CD14-positive monocyte (primary cell): ENCODE data around the gene ASCC3. TPM values are rescaled to one million over a fixed set of nuclear protein-coding genes. Genes with fewer than 3 reads are reported as not detected.

Experiments used
- DNase-seq, 3 donors: peaks; one replicate each; pipeline ENCODE4 v3.0.0-alpha.2; 2011 to 2022
- H2AFZ ChIP-seq: 2 replicates; pipeline ENCODE4 v1.6.0; 2012; ENCODE audit warnings: mild to moderate bottlenecking, low read depth, low read length, inconsistent platforms; ENCODE audit not compliant: insufficient read depth, poor library complexity, severe bottlenecking
- H3K27ac ChIP-seq, 2 donors: 1 replicate in 1 of 2; 2 replicates in 1 of 2; pipeline ENCODE4 v1.5.1; 2012 to 2013; ENCODE audit warnings: low read length in 2 of 2, control low read depth in 1 of 2, inconsistent platforms in 1 of 2, low read depth in 1 of 2, mild to moderate bottlenecking in 1 of 2
- H3K27me3 ChIP-seq, 2 donors: one replicate each; pipeline versions ENCODE4 v1.6.0 to v1.6.1; 2011 to 2013; ENCODE audit warnings: low read length in 2 of 2; ENCODE audit not compliant: control insufficient read depth in 2 of 2, insufficient read depth in 2 of 2
- H3K36me3 ChIP-seq, 2 donors: replicated peaks in 1 of 2; 1 replicate in 1 of 2; 2 replicates in 1 of 2; pipeline versions ENCODE4 v1.5.1 to v1.6.1; 2012 to 2013; ENCODE audit warnings: low read length in 2 of 2, control low read depth in 1 of 2, inconsistent platforms in 1 of 2, mild to moderate bottlenecking in 1 of 2; ENCODE audit not compliant: insufficient read depth in 2 of 2, control insufficient read depth in 1 of 2
- H3K4me1 ChIP-seq, 2 donors: 1 replicate in 1 of 2; 2 replicates in 1 of 2; pipeline versions ENCODE4 v1.5.1 to v1.6.1; 2012 to 2013; ENCODE audit warnings: low read length in 2 of 2, control low read depth in 1 of 2, inconsistent platforms in 1 of 2, mild to moderate bottlenecking in 1 of 2, moderate library complexity in 1 of 2; ENCODE audit not compliant: insufficient read depth in 2 of 2, control insufficient read depth in 1 of 2
- H3K4me2 ChIP-seq: replicated peaks from 2 replicates; pipeline ENCODE3; 2012; ENCODE audit warnings: low read length, moderate library complexity, mild to moderate bottlenecking; ENCODE audit not compliant: poor library complexity, severe bottlenecking; ENCODE audit errors: extremely low read depth
- H3K4me3 ChIP-seq, 3 experiments: fragments of 200-600 bp in 1 of 3; sonication (generic) in 1 of 3; replicated peaks in 1 of 3; 1 replicate in 2 of 3; 2 replicates in 1 of 3; pipeline ENCODE4 v1.5.1; 2011 to 2013; ENCODE audit warnings: low read length in 3 of 3, mild to moderate bottlenecking in 3 of 3, control low read depth in 2 of 3, low read depth in 2 of 3, inconsistent platforms in 1 of 3, moderate library complexity in 1 of 3
- H3K79me2 ChIP-seq: 2 replicates; pipeline ENCODE4 v1.6.0; 2012; ENCODE audit warnings: mild to moderate bottlenecking, control low read depth, inconsistent platforms, low read length, moderate library complexity; ENCODE audit not compliant: insufficient read depth
- H3K9ac ChIP-seq: 2 replicates; pipeline ENCODE4 v1.6.0; 2017; ENCODE audit warnings: low read length, mild to moderate bottlenecking; ENCODE audit not compliant: insufficient read depth, poor library complexity, severe bottlenecking
- H3K9me3 ChIP-seq, 2 donors: replicated peaks in 1 of 2; 1 replicate in 1 of 2; 2 replicates in 1 of 2; pipeline versions ENCODE4 v1.5.1 to v1.6.1; 2012 to 2013; ENCODE audit warnings: low read length in 2 of 2, control low read depth in 1 of 2; ENCODE audit not compliant: control insufficient read depth in 1 of 2, insufficient read depth in 1 of 2
- H4K20me1 ChIP-seq: 2 replicates; pipeline ENCODE4 v1.6.0; 2012; ENCODE audit warnings: mild to moderate bottlenecking, low read length, control low read depth, moderate library complexity; ENCODE audit not compliant: insufficient read depth
- H3K27ac Mint-ChIP-seq, 7 donors: one replicate each; pipeline ENCODE4 v1.8.0; 2020; ENCODE audit warnings: mild to moderate bottlenecking in 7 of 7, mixed read lengths in 7 of 7, moderate library complexity in 6 of 7, inconsistent platforms in 2 of 7
- H3K27me3 Mint-ChIP-seq, 3 donors: one replicate each; pipeline ENCODE4 v1.8.0; 2021 to 2022; ENCODE audit warnings: low read depth in 3 of 3, mild to moderate bottlenecking in 3 of 3, mixed read lengths in 3 of 3, moderate library complexity in 3 of 3, inconsistent platforms in 1 of 3
- H3K36me3 Mint-ChIP-seq, 2 donors: one replicate each; pipeline ENCODE4 v1.8.0; 2020; ENCODE audit warnings: mixed read lengths in 2 of 2, inconsistent platforms in 1 of 2, mild to moderate bottlenecking in 1 of 2
- H3K4me1 Mint-ChIP-seq: one replicate; pipeline ENCODE4 v1.8.0; 2020; ENCODE audit warnings: mild to moderate bottlenecking, mixed read lengths
- H3K4me3 Mint-ChIP-seq, 2 donors: one replicate each; pipeline ENCODE4 v1.8.0; 2020; ENCODE audit warnings: mild to moderate bottlenecking in 2 of 2, mixed read lengths in 2 of 2, moderate library complexity in 1 of 2
- H3K9me3 Mint-ChIP-seq, 7 donors: one replicate each; pipeline ENCODE4 v1.8.0; 2020 to 2022; ENCODE audit warnings: mixed read lengths in 7 of 7, mild to moderate bottlenecking in 6 of 7, moderate library complexity in 6 of 7, inconsistent platforms in 2 of 7
- CTCF ChIP-seq: fragments of 200-600 bp; IDR thresholded peaks from one replicate; pipeline ENCODE4 v1.8.0; 2022; ENCODE audit warnings: antibody characterized with exemption, mild to moderate bottlenecking
- WGBS: methylation state at CpG from one replicate; pipeline ENCODE4 v1.1.5; 2013; ENCODE audit warnings: missing lambda C conversion rate; ENCODE audit not compliant: insufficient coverage; 5-methylcytosine and 5-hydroxymethylcytosine counted together
- intact Hi-C, 2 donors: fragments of 100-400 bp; cut with micrococcal nuclease; formaldehyde crosslinking; loops; one replicate each; pipeline versions ENCODE4 v1.15.0 to v1.15.1; 2023
- polyA plus RNA-seq, 3 donors: library from polyadenylated mRNA; depleted of rRNA in 1 of 3; unstranded in 2 of 3; stranded (reverse) in 1 of 3; fragments of 300-500 nt in 2 of 3; fragments of >200 nt in 1 of 3; fragmentation: Illumina TruSeq in 2 of 3; gene quantifications; 1 replicate in 2 of 3; 2 replicates in 1 of 3; pipeline ENCODE4 v1.2.3, GENCODE V29; 2012 to 2021

The ASCC3 gene
- polyA plus RNA-seq, 3 donors, result 6.4 to 12.9 (median 10.6) TPM

- TF ChIP-seq CTCF, result no peak
- no CpG with 5 or more reads among the region's 2 CpGs for WGBS
- no peaks in the 10 kb centered on the region for H3K27me3 ChIP-seq
- no peak overlapping the region for H3K4me3 Mint-ChIP-seq
- no peak overlapping the region for H2AFZ ChIP-seq
- H3K9me3 Mint-ChIP-seq, result peaks cover 0 to 4% (median 0%) of the 10 kb centered on the region in 7 donors
- intact Hi-C loops, result no loop called here
- H3K27ac ChIP-seq, result no peak overlapping the region
- H3K9me3 ChIP-seq, result no peaks in the 10 kb centered on the region
- no peaks in the 10 kb centered on the region for H3K4me1 Mint-ChIP-seq
- H4K20me1 ChIP-seq, result no peaks in the 10 kb centered on the region
- peaks cover 0 to 4% of the 10 kb centered on the region in 2 donors for H3K36me3 ChIP-seq
- no peak overlapping the region for H3K4me3 ChIP-seq
- no peak overlapping the region for H3K27ac Mint-ChIP-seq
- no peaks in the 10 kb centered on the region for H3K79me2 ChIP-seq
- peaks cover 4 to 11% of the 10 kb centered on the region in 2 donors for H3K36me3 Mint-ChIP-seq
- H3K27me3 Mint-ChIP-seq, result peaks cover 0 to 2% (median 0%) of the 10 kb centered on the region in 3 donors
- no peak overlapping the region for H3K4me2 ChIP-seq
- no peak overlapping the region for H3K9ac ChIP-seq
- no peaks in the 10 kb centered on the region for H3K4me1 ChIP-seq
- no peak for DNase-seq
Observed at GRCh38 chr6:100673641-100674040, 207.5 kb downstream of the ASCC3 start.

- no peak overlapping the region for H2AFZ ChIP-seq
Observed at GRCh38 chr6:100671740-100672139, 209.4 kb downstream of the ASCC3 start.

More at GRCh38 chr6:100671740-100672139, 209.4 kb downstream of the ASCC3 start:
- intact Hi-C loops, result no loop called here
- no peak overlapping the region for H3K27ac ChIP-seq
- Mint-ChIP-seq H3K27ac (no peak overlapping the region), H3K9me3 (peaks cover 0 to 4% (median 0%) of the 10 kb centered on the region in 7 donors), H3K36me3 (peaks cover 4 to 9% of the 10 kb centered on the region in 2 donors), H3K27me3 (peaks cover 0 to 2% (median 0%) of the 10 kb centered on the region in 3 donors), H3K4me1 (no peaks in the 10 kb centered on the region), H3K4me3 (no peak overlapping the region)
- no peak overlapping the region for H3K9ac ChIP-seq
- H4K20me1 ChIP-seq, result no peaks in the 10 kb centered on the region
- H3K79me2 ChIP-seq, result no peaks in the 10 kb centered on the region
- no peak overlapping the region for H3K4me3 ChIP-seq
- no peak for TF ChIP-seq CTCF
- H3K4me1 ChIP-seq, result no peaks in the 10 kb centered on the region
- H3K36me3 ChIP-seq, result peaks cover 0 to 4% of the 10 kb centered on the region in 2 donors
- H3K4me2 ChIP-seq, result no peak overlapping the region
- DNase-seq, result no peak
- no peaks in the 10 kb centered on the region for H3K9me3 ChIP-seq
- no peaks in the 10 kb centered on the region for H3K27me3 ChIP-seq
